Endothelial cell of umbilical vein (primary cell): ENCODE data around the gene RABGAP1. TPM values are rescaled to one million over a fixed set of nuclear protein-coding genes. Genes with fewer than 3 reads are reported as not detected.
A peak's percentile ranks its signal among the peaks of the same experiment; 100 is the strongest.

Experiments used
- BruUV-seq: library from RNA; stranded (reverse); fragments of 400-500 nt; replicated peaks from 2 replicates; lab custom pipeline; 2021; lab: Mats Ljungman, UMichigan
- CTCF ChIA-PET: fragments of 300-600, 350-600 bp; sonication (Branson Sonifier 250); formaldehyde crosslinking; loops from one replicate; lab custom pipeline; 2021; ENCODE audit warnings: antibody characterized with exemption, inconsistent platforms; lab: Charles Lee
- POLR2A ChIA-PET: fragments of 300-600, 350-600 bp; sonication (Branson Sonifier 250); formaldehyde crosslinking; loops from one replicate; lab custom pipeline; 2021; ENCODE audit warnings: antibody characterized with exemption, inconsistent platforms; lab: Charles Lee
- DNase-seq: peaks from one replicate; pipeline ENCODE4 v3.0.0-alpha.2; 2011; ENCODE audit warnings: low read depth, low spot score
- FAIRE-seq: peaks from 2 replicates; lab custom pipeline; 2011; peaks lifted over from hg19 to GRCh38; lab: Jason Lieb, UNC
- H2AFZ ChIP-seq: 2 replicates; pipeline ENCODE4 v1.6.0; 2012; ENCODE audit warnings: low read depth, low read length, control low read depth, inconsistent platforms
- H3K27ac ChIP-seq: 2 replicates; pipeline ENCODE4 v1.5.1; 2011; ENCODE audit warnings: low read depth, mild to moderate bottlenecking, control low read depth, low read length, moderate library complexity; ENCODE audit not compliant: insufficient read depth
- H3K27me3 ChIP-seq, 2 experiments: 2 replicates each; pipeline versions ENCODE4 v1.6.0 to v1.6.1; 2011; ENCODE audit warnings: low read length in 2 of 2, mixed read lengths in 1 of 2; ENCODE audit not compliant: control insufficient read depth in 2 of 2, insufficient read depth in 2 of 2
- H3K36me3 ChIP-seq, 2 experiments: 2 replicates in 1 of 2; 3 replicates in 1 of 2; pipeline ENCODE4 v1.5.1; 2011; ENCODE audit warnings: low read length in 2 of 2, mild to moderate bottlenecking in 1 of 2, moderate library complexity in 1 of 2; ENCODE audit not compliant: control insufficient read depth in 2 of 2, insufficient read depth in 2 of 2; ENCODE audit errors: extremely low read depth in 1 of 2
- H3K4me1 ChIP-seq: 3 replicates; pipeline ENCODE4 v1.5.1; 2011; ENCODE audit warnings: mild to moderate bottlenecking, low read length; ENCODE audit not compliant: control insufficient read depth, insufficient read depth; ENCODE audit errors: extremely low read depth
- H3K4me2 ChIP-seq: 2 replicates; pipeline ENCODE4 v1.6.1; 2011; ENCODE audit warnings: low read length, control low read depth, mixed read lengths; ENCODE audit not compliant: insufficient read depth
- H3K4me3 ChIP-seq, 3 experiments: fragments of 200-600 bp in 1 of 3; sonication (generic), shearing (Covaris generic) in 1 of 3; replicated peaks in 1 of 3; 2 replicates each; pipeline ENCODE4 v1.5.1; 2011 to 2016; ENCODE audit warnings: control low read depth in 3 of 3, low read length in 3 of 3, mild to moderate bottlenecking in 2 of 3, inconsistent platforms in 1 of 3, low read depth in 1 of 3, moderate library complexity in 1 of 3; ENCODE audit not compliant: insufficient read depth in 1 of 3
- H3K79me2 ChIP-seq: 2 replicates; pipeline ENCODE4 v1.6.0; 2012; ENCODE audit warnings: low read length, inconsistent platforms; ENCODE audit not compliant: control insufficient read depth, insufficient read depth
- H3K9ac ChIP-seq: replicated peaks from 2 replicates; pipeline ENCODE3; 2011; ENCODE audit warnings: low read length, control low read depth; ENCODE audit not compliant: insufficient read depth; ENCODE audit errors: extremely low read depth
- H3K9me1 ChIP-seq: replicated peaks from 3 replicates; pipeline ENCODE4 v1.6.0; 2011; ENCODE audit warnings: mild to moderate bottlenecking, low read length; ENCODE audit not compliant: control insufficient read depth, insufficient read depth; ENCODE audit errors: extremely low read depth
- H3K9me3 ChIP-seq: replicated peaks from 2 replicates; pipeline ENCODE4 v1.5.1; 2012; ENCODE audit warnings: low read length, inconsistent platforms; ENCODE audit not compliant: control insufficient read depth, insufficient read depth
- H4K20me1 ChIP-seq: replicated peaks from 2 replicates; pipeline ENCODE3; 2011; ENCODE audit warnings: mild to moderate bottlenecking, low read length; ENCODE audit not compliant: control insufficient read depth, insufficient read depth; ENCODE audit errors: extremely low read depth
- EZH2 ChIP-seq: IDR thresholded peaks from 2 replicates; pipeline ENCODE4 v1.6.1; 2012; ENCODE audit warnings: borderline replicate concordance, low read depth, mild to moderate bottlenecking, moderate library complexity, low read length, inconsistent platforms; ENCODE audit not compliant: severe bottlenecking
- FOS ChIP-seq: IDR thresholded peaks from 2 replicates; pipeline ENCODE4 v1.6.1; 2011; ENCODE audit warnings: mild to moderate bottlenecking, low read length, moderate library complexity, borderline replicate concordance; ENCODE audit not compliant: insufficient read depth
- GATA2 ChIP-seq: IDR thresholded peaks from 2 replicates; pipeline ENCODE4 v1.7.0; 2011; ENCODE audit warnings: low read depth, mild to moderate bottlenecking, moderate library complexity, mixed read lengths, low read length; ENCODE audit not compliant: insufficient read length, insufficient read depth
- JUN ChIP-seq: IDR thresholded peaks from 2 replicates; pipeline ENCODE4 v1.6.1; 2011; ENCODE audit warnings: borderline replicate concordance, low read depth; ENCODE audit not compliant: insufficient read length, insufficient read depth
- MYC ChIP-seq: IDR thresholded peaks from one replicate; pipeline ENCODE4 v1.6.1; 2011; ENCODE audit warnings: mild to moderate bottlenecking, low read depth, low read length
- POLR2A ChIP-seq: IDR thresholded peaks from 2 replicates; pipeline ENCODE4 v1.6.1; 2012; ENCODE audit warnings: low read depth, mild to moderate bottlenecking, control low read depth, low read length
- POLR2AphosphoS5 ChIP-seq: IDR thresholded peaks from 2 replicates; pipeline ENCODE4 v1.6.1; 2012; ENCODE audit warnings: low read depth, mild to moderate bottlenecking, control low read depth, low read length, moderate library complexity; ENCODE audit not compliant: insufficient read depth
- dilution Hi-C: fragments of 300-500 bp; cut with MboI; formaldehyde crosslinking; loops from one replicate; pipeline ENCODE4 v1.15.0; 2019; ENCODE audit warnings: low sequenced_read_pairs; ENCODE audit not compliant: extremely low pct_ligation_motif_present
- intact Hi-C: fragments of 100-400 bp; cut with micrococcal nuclease; formaldehyde crosslinking; loops from one replicate; pipeline ENCODE4 v1.10.0; 2022
- polyA plus RNA-seq, 4 experiments: library from polyadenylated mRNA; depleted of rRNA in 3 of 4; stranded (reverse) in 3 of 4; unstranded in 1 of 4; fragments of >200 nt; gene quantifications; 2 replicates each; pipeline versions ENCODE4 v1.2.1 to v1.2.3, GENCODE V29; 2011 to 2012; ENCODE audit warnings: missing spikeins in 1 of 4
- total RNA-seq: library from RNA; stranded (reverse); gene quantifications from 2 replicates; pipeline ENCODE4 v1.2.3, GENCODE V29; 2021
- TF ChIP-seq, protein P1 (sequence below): IDR thresholded peaks from 2 replicates; pipeline ENCODE4 v1.6.1; 2011; ENCODE audit not compliant: insufficient read depth, insufficient read length
- TF ChIP-seq, protein P2 (sequence below), 2 donors: IDR thresholded peaks; 1 replicate in 1 of 2; 2 replicates in 1 of 2; pipeline ENCODE4 v1.5.1; 2011; ENCODE audit warnings: low read length in 2 of 2, mild to moderate bottlenecking in 2 of 2, moderate library complexity in 2 of 2, control low read depth in 1 of 2, inconsistent platforms in 1 of 2, low read depth in 1 of 2; ENCODE audit not compliant: insufficient read depth in 1 of 2; ENCODE audit errors: extremely low read depth in 1 of 2

Gene RABGAP1
- total and polyA plus RNA-seq, 2 donors (not counting 3 experiments of a cell fraction or from before 2014, with no cell fraction given), result 19.0 to 53.6 TPM

DNA sequence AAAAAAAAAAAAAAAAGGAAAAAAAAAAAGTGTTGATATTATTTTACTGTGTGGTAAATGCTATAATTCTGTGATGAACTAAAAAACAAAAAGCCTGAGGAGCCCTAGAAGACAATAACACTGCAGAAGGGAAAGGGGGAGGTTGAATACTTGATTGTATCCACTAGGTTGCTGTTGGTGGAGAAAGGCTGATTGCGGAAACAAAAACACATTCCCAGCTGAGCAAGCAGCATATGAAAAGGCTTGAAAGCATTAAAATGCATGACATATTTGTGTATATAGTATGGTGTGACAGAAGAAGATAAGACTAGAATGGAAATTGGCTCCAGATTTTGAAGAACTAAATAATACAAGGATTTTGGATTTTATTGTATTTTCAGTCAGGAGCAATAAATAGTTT, 8.9 kb downstream of the RABGAP1 start:
- H3K9ac ChIP-seq, result no peak overlapping the region
- TF ChIP-seq POLR2AphosphoS5 (no peak), POLR2A (no peak), FOS (no peak), MYC (no peak), GATA2 (no peak), EZH2 (no peak), JUN (no peak)
- TF ChIP-seq, protein P1, sequence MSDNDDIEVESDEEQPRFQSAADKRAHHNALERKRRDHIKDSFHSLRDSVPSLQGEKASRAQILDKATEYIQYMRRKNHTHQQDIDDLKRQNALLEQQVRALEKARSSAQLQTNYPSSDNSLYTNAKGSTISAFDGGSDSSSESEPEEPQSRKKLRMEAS, result no peak
- TF ChIP-seq, protein P2, sequence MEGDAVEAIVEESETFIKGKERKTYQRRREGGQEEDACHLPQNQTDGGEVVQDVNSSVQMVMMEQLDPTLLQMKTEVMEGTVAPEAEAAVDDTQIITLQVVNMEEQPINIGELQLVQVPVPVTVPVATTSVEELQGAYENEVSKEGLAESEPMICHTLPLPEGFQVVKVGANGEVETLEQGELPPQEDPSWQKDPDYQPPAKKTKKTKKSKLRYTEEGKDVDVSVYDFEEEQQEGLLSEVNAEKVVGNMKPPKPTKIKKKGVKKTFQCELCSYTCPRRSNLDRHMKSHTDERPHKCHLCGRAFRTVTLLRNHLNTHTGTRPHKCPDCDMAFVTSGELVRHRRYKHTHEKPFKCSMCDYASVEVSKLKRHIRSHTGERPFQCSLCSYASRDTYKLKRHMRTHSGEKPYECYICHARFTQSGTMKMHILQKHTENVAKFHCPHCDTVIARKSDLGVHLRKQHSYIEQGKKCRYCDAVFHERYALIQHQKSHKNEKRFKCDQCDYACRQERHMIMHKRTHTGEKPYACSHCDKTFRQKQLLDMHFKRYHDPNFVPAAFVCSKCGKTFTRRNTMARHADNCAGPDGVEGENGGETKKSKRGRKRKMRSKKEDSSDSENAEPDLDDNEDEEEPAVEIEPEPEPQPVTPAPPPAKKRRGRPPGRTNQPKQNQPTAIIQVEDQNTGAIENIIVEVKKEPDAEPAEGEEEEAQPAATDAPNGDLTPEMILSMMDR (IDR thresholded peaks at IDR 0.05; ENCODE audit: extremely low read depth in 1 of 2, insufficient read depth in 1 of 2, low read depth in 1 of 2, low read length in 2 of 2), result no peak
- H3K27ac ChIP-seq, result no peak overlapping the region
- no TSS peak for BruUV-seq
- no peak for FAIRE-seq
- no peak overlapping the region for H3K4me2 ChIP-seq
- no peak overlapping the region for H2AFZ ChIP-seq
- H3K36me3 ChIP-seq, result no peaks in the 10 kb centered on the region
- dilution Hi-C loops, result no loop called here
- DNase-seq, result peak; percentile 86
- peaks cover 47% of the 10 kb centered on the region for H3K79me2 ChIP-seq
- peaks cover 5% of the 10 kb centered on the region for H4K20me1 ChIP-seq
- no peaks in the 10 kb centered on the region for H3K27me3 ChIP-seq
- ChIA-PET CTCF (no interaction called here), POLR2A (no interaction called here)
- H3K9me1 ChIP-seq, result no peaks in the 10 kb centered on the region
- peaks cover 27% of the 10 kb centered on the region for H3K4me1 ChIP-seq
- no peaks in the 10 kb centered on the region for H3K9me3 ChIP-seq
- intact Hi-C loops, result no loop called here
- H3K4me3 ChIP-seq, result no peak overlapping the region
